Measurements from ENCODE around the gene FMN2.

GRCh38 chr1:240090957-240091600 is 604 bp upstream of the FMN2 start:
- TF ChIP-seq CTCF (IDR thresholded peaks at IDR 0.05) (no peak), POLR2A (IDR thresholded peaks at IDR 0.05) (no peak), POLR2AphosphoS5 (IDR thresholded peaks at IDR 0.05) (no peak)
